ENCODE results near the gene DAAM1.
A peak's percentile ranks its signal among the peaks of the same experiment; 100 is the strongest.

DAAM1 gene

GRCh38 chr14:59189091-59189785 is 771 bp downstream of the DAAM1 start:
- peak overlapping the region in 1 of 2 experiments; percentile 74 for H3K14ac ChIP-seq (ENCODE audit: low read length in 2 of 2)
- peak overlapping the region; percentile 18 to 80 for H2BK12ac ChIP-seq (ENCODE audit: low read length in 2 of 2)
- H2BK120ac ChIP-seq (ENCODE audit: low read depth, low read length), result no peak overlapping the region
- WGBS, result under 1% methylated on average over 41 of the region's 51 CpGs
- peak overlapping the region; percentile 90 for H2AFZ ChIP-seq (ENCODE audit: low read depth, low read length)
- peak overlapping the region; percentile 97 for H3K4me2 ChIP-seq (ENCODE audit: low read length, poor library complexity, severe bottlenecking)
- H3K36me3 ChIP-seq (ENCODE audit: control insufficient read depth in 1 of 2, insufficient read depth in 2 of 2, low read depth in 1 of 2, low read length in 2 of 2), result no peaks in the 10 kb centered on the region
- H4K91ac ChIP-seq (ENCODE audit: low read length), result peak overlapping the region; percentile 72
- peaks cover 11% of the 10 kb centered on the region for H3K4me1 ChIP-seq (ENCODE audit: control insufficient read depth, insufficient read depth, low read depth, low read length)
- peak overlapping the region in 1 of 2 experiments; percentile 47 for H3K4ac ChIP-seq (ENCODE audit: low read depth in 1 of 2, low read length in 2 of 2)
- no peak for DNase-seq
- peak overlapping the region; percentile 84 for H3K27ac ChIP-seq (ENCODE audit: low read length, poor library complexity, severe bottlenecking)
- H3K23ac ChIP-seq (ENCODE audit: low read length in 2 of 2), result peak overlapping the region; percentile 15 to 80
- H3K18ac ChIP-seq (ENCODE audit: low read depth in 1 of 2, low read length in 2 of 2), result peak overlapping the region; percentile 71 to 84
- peak overlapping the region; percentile 84 to 92 for H3K4me3 ChIP-seq (ENCODE audit: insufficient read depth in 1 of 2, low read depth in 1 of 2, low read length in 2 of 2)
- H3K9ac ChIP-seq (ENCODE audit: low read length), result peak overlapping the region; percentile 95
- H3K9me3 ChIP-seq (ENCODE audit: control insufficient read depth, low read length), result no peaks in the 10 kb centered on the region
- no peak overlapping the region for H2AK5ac ChIP-seq (ENCODE audit: low read length, severe bottlenecking)
- H2BK15ac ChIP-seq (ENCODE audit: low read depth, poor library complexity, severe bottlenecking), result peak overlapping the region; percentile 94
- peaks cover 16% of the 10 kb centered on the region for H3K79me1 ChIP-seq (replicated peaks; ENCODE audit: low read length, poor library complexity, severe bottlenecking)
- peak overlapping the region; percentile 68 for H2BK5ac ChIP-seq (ENCODE audit: low read depth, low read length, poor library complexity, severe bottlenecking)
- peak overlapping the region; percentile 46 for H4K8ac ChIP-seq (ENCODE audit: low read length)
- H3K27me3 ChIP-seq (ENCODE audit: control insufficient read depth in 1 of 2, insufficient read depth in 1 of 2, low read length in 2 of 2), result peaks cover 0 to 18% of the 10 kb centered on the region in 2 experiments

GRCh38 chr14:59189786-59190368 is 1.4 kb downstream of the DAAM1 start:
- Histone ChIP-seq H2BK15ac (ENCODE audit: low read depth, poor library complexity, severe bottlenecking) (no peak overlapping the region), H2AFZ (ENCODE audit: low read depth, low read length) (peak overlapping the region; percentile 90), H3K4ac (ENCODE audit: low read depth in 1 of 2, low read length in 2 of 2) (peak overlapping the region in 1 of 2 experiments; percentile 47), H3K36me3 (ENCODE audit: control insufficient read depth in 1 of 2, insufficient read depth in 2 of 2, low read depth in 1 of 2, low read length in 2 of 2) (no peaks in the 10 kb centered on the region), H3K18ac (ENCODE audit: low read depth in 1 of 2, low read length in 2 of 2) (peak overlapping the region; percentile 42 to 84), H3K14ac (ENCODE audit: low read length in 2 of 2) (no peak overlapping the region), H3K4me3 (ENCODE audit: insufficient read depth in 1 of 2, low read depth in 1 of 2, low read length in 2 of 2) (peak overlapping the region; percentile 84 to 92), H4K8ac (ENCODE audit: low read length) (no peak overlapping the region), H2BK5ac (ENCODE audit: low read depth, low read length, poor library complexity, severe bottlenecking) (peak overlapping the region; percentile 68), H2BK12ac (ENCODE audit: low read length in 2 of 2) (peak overlapping the region in 1 of 2 experiments; percentile 32), H3K9me3 (ENCODE audit: control insufficient read depth, low read length) (no peaks in the 10 kb centered on the region), H3K27ac (ENCODE audit: low read length, poor library complexity, severe bottlenecking) (peak overlapping the region; percentile 84), H3K9ac (ENCODE audit: low read length) (peak overlapping the region; percentile 95), H3K4me2 (ENCODE audit: low read length, poor library complexity, severe bottlenecking) (peak overlapping the region; percentile 97), H2BK120ac (ENCODE audit: low read depth, low read length) (no peak overlapping the region), H3K23ac (ENCODE audit: low read length in 2 of 2) (peak overlapping the region in 1 of 2 experiments; percentile 15), H4K91ac (ENCODE audit: low read length) (no peak overlapping the region), H2AK5ac (ENCODE audit: low read length, severe bottlenecking) (no peak overlapping the region), H3K79me1 (replicated peaks; ENCODE audit: low read length, poor library complexity, severe bottlenecking) (peaks cover 16% of the 10 kb centered on the region), H3K4me1 (ENCODE audit: control insufficient read depth, insufficient read depth, low read depth, low read length) (peaks cover 11% of the 10 kb centered on the region), H3K27me3 (ENCODE audit: control insufficient read depth in 1 of 2, insufficient read depth in 1 of 2, low read length in 2 of 2) (peaks cover 0 to 14% of the 10 kb centered on the region in 2 experiments)
- 2% methylated on average over 24 of the region's 25 CpGs for WGBS
- DNase-seq, result peak; percentile 93

- Histone ChIP-seq H3K27ac (ENCODE audit: low read length, poor library complexity, severe bottlenecking) (no peak overlapping the region), H2AK5ac (ENCODE audit: low read length, severe bottlenecking) (no peak overlapping the region), H2BK5ac (ENCODE audit: low read depth, low read length, poor library complexity, severe bottlenecking) (no peak overlapping the region), H3K14ac (ENCODE audit: low read length in 2 of 2) (no peak overlapping the region), H3K23ac (ENCODE audit: low read length in 2 of 2) (no peak overlapping the region), H3K4me3 (ENCODE audit: insufficient read depth in 1 of 2, low read depth in 1 of 2, low read length in 2 of 2) (peak overlapping the region in 1 of 2 experiments; percentile 84), H2BK120ac (ENCODE audit: low read depth, low read length) (no peak overlapping the region), H2AFZ (ENCODE audit: low read depth, low read length) (no peak overlapping the region), H3K4me2 (ENCODE audit: low read length, poor library complexity, severe bottlenecking) (peak overlapping the region; percentile 97), H4K8ac (ENCODE audit: low read length) (no peak overlapping the region), H2BK15ac (ENCODE audit: low read depth, poor library complexity, severe bottlenecking) (no peak overlapping the region), H3K18ac (ENCODE audit: low read depth in 1 of 2, low read length in 2 of 2) (no peak overlapping the region), H3K27me3 (ENCODE audit: control insufficient read depth in 1 of 2, insufficient read depth in 1 of 2, low read length in 2 of 2) (peaks cover 0 to 10% of the 10 kb centered on the region in 2 experiments), H3K79me1 (replicated peaks; ENCODE audit: low read length, poor library complexity, severe bottlenecking) (peaks cover 16% of the 10 kb centered on the region), H4K91ac (ENCODE audit: low read length) (no peak overlapping the region), H2BK12ac (ENCODE audit: low read length in 2 of 2) (no peak overlapping the region), H3K4ac (ENCODE audit: low read depth in 1 of 2, low read length in 2 of 2) (peak overlapping the region in 1 of 2 experiments; percentile 36), H3K9me3 (ENCODE audit: control insufficient read depth, low read length) (no peaks in the 10 kb centered on the region), H3K36me3 (ENCODE audit: control insufficient read depth in 1 of 2, insufficient read depth in 2 of 2, low read depth in 1 of 2, low read length in 2 of 2) (no peaks in the 10 kb centered on the region), H3K4me1 (ENCODE audit: control insufficient read depth, insufficient read depth, low read depth, low read length) (peaks cover 11% of the 10 kb centered on the region), H3K9ac (ENCODE audit: low read length) (peak overlapping the region; percentile 95)
- 12% methylated on average over 6 of the region's 6 CpGs for WGBS
- DNase-seq, result no peak
Observed at GRCh38 chr14:59190372-59190771, 1.9 kb downstream of the DAAM1 start.

- no peak overlapping the region for H3K14ac ChIP-seq (ENCODE audit: low read length in 2 of 2)
Observed at GRCh38 chr14:59195912-59196311, 7.4 kb downstream of the DAAM1 start.

More at GRCh38 chr14:59195912-59196311, 7.4 kb downstream of the DAAM1 start:
- H2BK120ac ChIP-seq (ENCODE audit: low read depth, low read length), result no peak overlapping the region
- no peak overlapping the region for H2AK5ac ChIP-seq (ENCODE audit: low read length, severe bottlenecking)
- H3K27ac ChIP-seq (ENCODE audit: low read length, poor library complexity, severe bottlenecking), result no peak overlapping the region
- H2AFZ ChIP-seq (ENCODE audit: low read depth, low read length), result no peak overlapping the region
- DNase-seq, result no peak
- no peak overlapping the region for H4K91ac ChIP-seq (ENCODE audit: low read length)
- H3K18ac ChIP-seq (ENCODE audit: low read depth in 1 of 2, low read length in 2 of 2), result no peak overlapping the region
- no peaks in the 10 kb centered on the region for H3K36me3 ChIP-seq (ENCODE audit: control insufficient read depth in 1 of 2, insufficient read depth in 2 of 2, low read depth in 1 of 2, low read length in 2 of 2)
- no peak overlapping the region for H2BK15ac ChIP-seq (ENCODE audit: low read depth, poor library complexity, severe bottlenecking)
- no peak overlapping the region for H4K8ac ChIP-seq (ENCODE audit: low read length)
- H2BK12ac ChIP-seq (ENCODE audit: low read length in 2 of 2), result no peak overlapping the region
- H3K4me3 ChIP-seq (ENCODE audit: insufficient read depth in 1 of 2, low read depth in 1 of 2, low read length in 2 of 2), result no peak overlapping the region
- 84% methylated on average over 2 of the region's 2 CpGs for WGBS
- H3K9me3 ChIP-seq (ENCODE audit: control insufficient read depth, low read length), result no peaks in the 10 kb centered on the region
- H3K4me1 ChIP-seq (ENCODE audit: control insufficient read depth, insufficient read depth, low read depth, low read length), result no peaks in the 10 kb centered on the region
- no peak overlapping the region for H3K9ac ChIP-seq (ENCODE audit: low read length)
- H3K4ac ChIP-seq (ENCODE audit: low read depth in 1 of 2, low read length in 2 of 2), result no peak overlapping the region
- H3K27me3 ChIP-seq (ENCODE audit: control insufficient read depth in 1 of 2, insufficient read depth in 1 of 2, low read length in 2 of 2), result no peaks in the 10 kb centered on the region
- H3K23ac ChIP-seq (ENCODE audit: low read length in 2 of 2), result no peak overlapping the region
- H3K79me1 ChIP-seq (replicated peaks; ENCODE audit: low read length, poor library complexity, severe bottlenecking), result peaks cover 27% of the 10 kb centered on the region
- no peak overlapping the region for H2BK5ac ChIP-seq (ENCODE audit: low read depth, low read length, poor library complexity, severe bottlenecking)
- no peak overlapping the region for H3K4me2 ChIP-seq (ENCODE audit: low read length, poor library complexity, severe bottlenecking)
